HEK293 (cell line): Measurements from ENCODE around the gene GATA3.

ENCODE experiments used
- CTCF ChIA-PET: fragments of 350-600 bp; formaldehyde crosslinking; extraction: SDS; loops from one replicate; lab custom pipeline; 2021; ENCODE audit warnings: antibody characterized with exemption; lab: Yijun Ruan, JAX
- POLR2A ChIA-PET: fragments of 300-600 bp; formaldehyde crosslinking; extraction: SDS; loops from one replicate; lab custom pipeline; 2020; ENCODE audit warnings: antibody characterized with exemption, inconsistent platforms; lab: Yijun Ruan, JAX
- H3K27ac ChIP-seq: fragments of 200-500 bp; sonication (Bioruptor generic); 2 replicates; pipeline ENCODE4 v1.5.1; 2014; ENCODE audit warnings: low read depth, low read length, control low read depth, inconsistent platforms; ENCODE audit errors: extremely low read depth
- H3K36me3 ChIP-seq, 2 experiments: fragments of 200-500 bp in 1 of 2; sonication (Bioruptor generic) in 1 of 2; 1 replicate in 1 of 2; 2 replicates in 1 of 2; pipeline ENCODE4 v1.5.1; 2014 to 2017; ENCODE audit warnings: inconsistent platforms in 2 of 2, low read length in 2 of 2; ENCODE audit not compliant: control insufficient read depth in 2 of 2, insufficient read depth in 1 of 2
- H3K4me1 ChIP-seq: fragments of 200-500 bp; sonication (Bioruptor generic); 2 replicates; pipeline ENCODE4 v1.5.1; 2014; ENCODE audit warnings: mild to moderate bottlenecking, low read length, inconsistent platforms; ENCODE audit not compliant: control insufficient read depth, insufficient read depth
- H3K4me3 ChIP-seq: 2 replicates; pipeline ENCODE4 v1.5.1; 2011; ENCODE audit warnings: low read depth, mild to moderate bottlenecking, control low read depth, low read length, moderate library complexity
- H3K9me3 ChIP-seq: fragments of 200-500 bp; sonication (Bioruptor generic); 2 replicates; pipeline ENCODE4 v1.5.1; 2014; ENCODE audit warnings: low read depth, low read length, inconsistent platforms; ENCODE audit not compliant: control insufficient read depth, insufficient read depth
- GLIS2 ChIP-seq: fragments of 450-650 bp; formaldehyde crosslinking; IDR thresholded peaks from 2 replicates; pipeline ENCODE4 v1.5.1; 2016; ENCODE audit warnings: missing biosample characterization, missing genetic modification characterization
- ZBTB8A ChIP-seq: fragments of 450-650 bp; formaldehyde crosslinking; IDR thresholded peaks from 2 replicates; pipeline ENCODE4 v1.5.1; 2016; ENCODE audit warnings: missing biosample characterization, missing genetic modification characterization
- ZFP37 ChIP-seq: fragments of 450-650 bp; formaldehyde crosslinking; IDR thresholded peaks from 2 replicates; pipeline ENCODE4 v1.5.1; 2016; ENCODE audit warnings: missing biosample characterization, missing genetic modification characterization
- ZNF239 ChIP-seq: fragments of 450-650 bp; formaldehyde crosslinking; IDR thresholded peaks from 2 replicates; pipeline ENCODE4 v1.5.1; 2016; ENCODE audit warnings: missing biosample characterization, missing genetic modification characterization
- ZNF341 ChIP-seq: fragments of 450-650 bp; formaldehyde crosslinking; IDR thresholded peaks from 2 replicates; pipeline ENCODE4; 2016; ENCODE audit warnings: low read depth, missing biosample characterization, missing genetic modification characterization
- ZNF398 ChIP-seq: fragments of 450-650 bp; formaldehyde crosslinking; IDR thresholded peaks from 2 replicates; pipeline ENCODE4 v1.5.1; 2017; ENCODE audit warnings: missing biosample characterization, missing genetic modification characterization
- ZNF423 ChIP-seq: fragments of 450-650 bp; formaldehyde crosslinking; IDR thresholded peaks from 2 replicates; pipeline ENCODE4 v1.5.1; 2016; ENCODE audit warnings: missing biosample characterization, missing genetic modification characterization
- ZNF426 ChIP-seq: fragments of 450-650 bp; formaldehyde crosslinking; IDR thresholded peaks from 2 replicates; pipeline ENCODE4 v1.5.1; 2017; ENCODE audit warnings: missing biosample characterization, missing genetic modification characterization, mild to moderate bottlenecking, inconsistent platforms, moderate library complexity
- ZNF501 ChIP-seq: fragments of 450-650 bp; formaldehyde crosslinking; IDR thresholded peaks from 2 replicates; pipeline ENCODE4 v1.5.1; 2016; ENCODE audit warnings: missing biosample characterization, missing genetic modification characterization
- ZNF664 ChIP-seq: fragments of 450-650 bp; formaldehyde crosslinking; IDR thresholded peaks from 2 replicates; pipeline ENCODE4 v1.5.1; 2016; ENCODE audit warnings: missing biosample characterization, missing genetic modification characterization
- ZNF792 ChIP-seq: fragments of 450-650 bp; formaldehyde crosslinking; IDR thresholded peaks from 2 replicates; pipeline ENCODE4 v1.5.1; 2016; ENCODE audit warnings: missing biosample characterization, missing genetic modification characterization
- ZNF837 ChIP-seq: fragments of 450-650 bp; formaldehyde crosslinking; IDR thresholded peaks from 2 replicates; pipeline ENCODE4 v1.5.1; 2016; ENCODE audit warnings: missing biosample characterization, missing genetic modification characterization
- TF ChIP-seq, protein P1 (sequence below): fragments of 450-650 bp; formaldehyde crosslinking; IDR thresholded peaks from 2 replicates; pipeline ENCODE4 v1.5.1; 2016; ENCODE audit warnings: missing biosample characterization, missing genetic modification characterization
- TF ChIP-seq, protein P2 (sequence below): fragments of 450-650 bp; formaldehyde crosslinking; conservative IDR thresholded peaks from 2 replicates; pipeline ENCODE4 v1.5.1; 2016; ENCODE audit warnings: low read depth, missing biosample characterization, missing genetic modification characterization
- TF ChIP-seq, protein P3 (sequence below): fragments of 450-650 bp; formaldehyde crosslinking; IDR thresholded peaks from 2 replicates; pipeline ENCODE4 v1.5.1; 2016; ENCODE audit warnings: missing biosample characterization, missing genetic modification characterization

The GATA3 gene

GRCh38 chr10:8076933-8077332 lies 22.4 kb downstream of the GATA3 start:
- no peak overlapping the region for H3K27ac ChIP-seq
- POLR2A ChIA-PET = no interaction called here
- H3K4me1 ChIP-seq = no peaks in the 10 kb centered on the region
- TF ChIP-seq ZNF423 (tag by site-specific recombination) (no peak), ZNF341 (tag by site-specific recombination) (no peak), ZNF792 (tag by site-specific recombination) (no peak), ZNF426 (no peak), GLIS2 (tag by site-specific recombination) (no peak), ZBTB8A (tag by site-specific recombination) (no peak), ZNF501 (tag by site-specific recombination) (no peak), ZNF239 (tag by site-specific recombination) (no peak), ZNF398 (tag by site-specific recombination) (no peak), ZNF837 (tag by site-specific recombination) (no peak)
- TF ChIP-seq, protein P1, sequence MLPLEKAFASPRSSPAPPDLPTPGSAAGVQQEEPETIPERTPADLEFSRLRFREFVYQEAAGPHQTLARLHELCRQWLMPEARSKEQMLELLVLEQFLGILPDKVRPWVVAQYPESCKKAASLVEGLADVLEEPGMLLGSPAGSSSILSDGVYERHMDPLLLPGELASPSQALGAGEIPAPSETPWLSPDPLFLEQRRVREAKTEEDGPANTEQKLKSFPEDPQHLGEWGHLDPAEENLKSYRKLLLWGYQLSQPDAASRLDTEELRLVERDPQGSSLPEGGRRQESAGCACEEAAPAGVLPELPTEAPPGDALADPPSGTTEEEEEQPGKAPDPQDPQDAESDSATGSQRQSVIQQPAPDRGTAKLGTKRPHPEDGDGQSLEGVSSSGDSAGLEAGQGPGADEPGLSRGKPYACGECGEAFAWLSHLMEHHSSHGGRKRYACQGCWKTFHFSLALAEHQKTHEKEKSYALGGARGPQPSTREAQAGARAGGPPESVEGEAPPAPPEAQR (tag by site-specific recombination) = no peak
- TF ChIP-seq, protein P2, sequence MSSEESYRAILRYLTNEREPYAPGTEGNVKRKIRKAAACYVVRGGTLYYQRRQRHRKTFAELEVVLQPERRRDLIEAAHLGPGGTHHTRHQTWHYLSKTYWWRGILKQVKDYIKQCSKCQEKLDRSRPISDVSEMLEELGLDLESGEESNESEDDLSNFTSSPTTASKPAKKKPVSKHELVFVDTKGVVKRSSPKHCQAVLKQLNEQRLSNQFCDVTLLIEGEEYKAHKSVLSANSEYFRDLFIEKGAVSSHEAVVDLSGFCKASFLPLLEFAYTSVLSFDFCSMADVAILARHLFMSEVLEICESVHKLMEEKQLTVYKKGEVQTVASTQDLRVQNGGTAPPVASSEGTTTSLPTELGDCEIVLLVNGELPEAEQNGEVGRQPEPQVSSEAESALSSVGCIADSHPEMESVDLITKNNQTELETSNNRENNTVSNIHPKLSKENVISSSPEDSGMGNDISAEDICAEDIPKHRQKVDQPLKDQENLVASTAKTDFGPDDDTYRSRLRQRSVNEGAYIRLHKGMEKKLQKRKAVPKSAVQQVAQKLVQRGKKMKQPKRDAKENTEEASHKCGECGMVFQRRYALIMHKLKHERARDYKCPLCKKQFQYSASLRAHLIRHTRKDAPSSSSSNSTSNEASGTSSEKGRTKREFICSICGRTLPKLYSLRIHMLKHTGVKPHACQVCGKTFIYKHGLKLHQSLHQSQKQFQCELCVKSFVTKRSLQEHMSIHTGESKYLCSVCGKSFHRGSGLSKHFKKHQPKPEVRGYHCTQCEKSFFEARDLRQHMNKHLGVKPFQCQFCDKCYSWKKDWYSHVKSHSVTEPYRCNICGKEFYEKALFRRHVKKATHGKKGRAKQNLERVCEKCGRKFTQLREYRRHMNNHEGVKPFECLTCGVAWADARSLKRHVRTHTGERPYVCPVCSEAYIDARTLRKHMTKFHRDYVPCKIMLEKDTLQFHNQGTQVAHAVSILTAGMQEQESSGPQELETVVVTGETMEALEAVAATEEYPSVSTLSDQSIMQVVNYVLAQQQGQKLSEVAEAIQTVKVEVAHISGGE (tag by site-specific recombination) = no peak
- TF ChIP-seq, protein P3, sequence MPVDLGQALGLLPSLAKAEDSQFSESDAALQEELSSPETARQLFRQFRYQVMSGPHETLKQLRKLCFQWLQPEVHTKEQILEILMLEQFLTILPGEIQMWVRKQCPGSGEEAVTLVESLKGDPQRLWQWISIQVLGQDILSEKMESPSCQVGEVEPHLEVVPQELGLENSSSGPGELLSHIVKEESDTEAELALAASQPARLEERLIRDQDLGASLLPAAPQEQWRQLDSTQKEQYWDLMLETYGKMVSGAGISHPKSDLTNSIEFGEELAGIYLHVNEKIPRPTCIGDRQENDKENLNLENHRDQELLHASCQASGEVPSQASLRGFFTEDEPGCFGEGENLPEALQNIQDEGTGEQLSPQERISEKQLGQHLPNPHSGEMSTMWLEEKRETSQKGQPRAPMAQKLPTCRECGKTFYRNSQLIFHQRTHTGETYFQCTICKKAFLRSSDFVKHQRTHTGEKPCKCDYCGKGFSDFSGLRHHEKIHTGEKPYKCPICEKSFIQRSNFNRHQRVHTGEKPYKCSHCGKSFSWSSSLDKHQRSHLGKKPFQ = no peak
- TF ChIP-seq, all 188 proteins: peak for 0
- CTCF ChIA-PET = no interaction called here
- H3K36me3 ChIP-seq = peaks cover 26 to 49% of the 10 kb centered on the region in 2 experiments
- H3K9me3 ChIP-seq = no peaks in the 10 kb centered on the region
- no peak overlapping the region for H3K4me3 ChIP-seq

- CTCF ChIA-PET = no interaction called here
- Histone ChIP-seq H3K27ac (no peak overlapping the region), H3K36me3 (peaks cover 21 to 39% of the 10 kb centered on the region in 2 experiments), H3K4me3 (no peak overlapping the region), H3K9me3 (no peaks in the 10 kb centered on the region), H3K4me1 (no peaks in the 10 kb centered on the region)
- POLR2A ChIA-PET = no interaction called here
- TF ChIP-seq ZNF664 (tag by site-specific recombination) = 0 out of 2 replicates have a peak, but pooled peaks have one; percentile 43
- TF ChIP-seq ZFP37 = no peak
Observed at GRCh38 chr10:8078027-8078426, 23.5 kb downstream of the GATA3 start.
